AG10803 (cell line): ENCODE measurements around the gene SH3PXD2A.
"Not testable (repeated sequence)": the region's sequence is repeated elsewhere in the genome, so short reads cannot be mapped to it uniquely, and the experiment has no call there.

ENCODE experiments used
- DNase-seq: peaks from one replicate; pipeline ENCODE4 v3.0.0; 2010; ENCODE audit warnings: low read depth
- H3K4me3 ChIP-seq: 2 replicates; pipeline ENCODE4 v1.5.1; 2011; ENCODE audit warnings: mild to moderate bottlenecking, low read length, control low read depth
- CTCF ChIP-seq: conservative IDR thresholded peaks from 2 replicates; pipeline ENCODE4 v1.5.1; 2011; ENCODE audit warnings: mild to moderate bottlenecking, low read length, control low read depth, inconsistent platforms

SH3PXD2A gene

GRCh38 chr10:103663802-103664201 lies 191.6 kb downstream of the SH3PXD2A start:
- peak; percentile 29 for DNase-seq
- no peak overlapping the region for H3K4me3 ChIP-seq
- no peak for TF ChIP-seq CTCF

- no peak overlapping the region for H3K4me3 ChIP-seq
- no peak for DNase-seq
- no peak for TF ChIP-seq CTCF
Measured at GRCh38 chr10:103663236-103663635, 192.1 kb downstream of the SH3PXD2A start.

GRCh38 chr10:103662704-103663103 lies 192.7 kb downstream of the SH3PXD2A start:
- not testable (repeated sequence) for H3K4me3 ChIP-seq, DNase-seq

GRCh38 chr10:103661198-103661950 lies 194.0 kb downstream of the SH3PXD2A start:
- peak; percentile 95 for DNase-seq
- TF ChIP-seq CTCF: no peak
- peak overlapping the region; percentile 83 for H3K4me3 ChIP-seq

- TF ChIP-seq CTCF: peak; percentile 22; the same call in 1 of the 2 replicates
- DNase-seq: peak; percentile 31
- peak overlapping the region; percentile 83 for H3K4me3 ChIP-seq
Measured at GRCh38 chr10:103660364-103661197, 194.8 kb downstream of the SH3PXD2A start.

- TF ChIP-seq CTCF: peak; percentile 44
- peak overlapping the region; percentile 83 for H3K4me3 ChIP-seq
- peak; percentile 88 for DNase-seq
Measured at GRCh38 chr10:103659674-103660363, 195.6 kb downstream of the SH3PXD2A start.

- DNase-seq: no peak
- H3K4me3 ChIP-seq: no peak overlapping the region
- no peak for TF ChIP-seq CTCF
Measured at GRCh38 chr10:103658049-103658577, 197.3 kb downstream of the SH3PXD2A start.
